NCI-H1436 treated with DMSO at 0.1 percent for 48 hours (cell line): ENCODE data around the gene CACNG6.
"Not testable (repeated sequence)": the region's sequence is repeated elsewhere in the genome, so short reads cannot be mapped to it uniquely, and the experiment has no call there.

Source experiments
- DNase-seq: peaks from one replicate; lab custom pipeline; 2025; lab: John Stamatoyannopoulos, UW

CACNG6 gene

DNA sequence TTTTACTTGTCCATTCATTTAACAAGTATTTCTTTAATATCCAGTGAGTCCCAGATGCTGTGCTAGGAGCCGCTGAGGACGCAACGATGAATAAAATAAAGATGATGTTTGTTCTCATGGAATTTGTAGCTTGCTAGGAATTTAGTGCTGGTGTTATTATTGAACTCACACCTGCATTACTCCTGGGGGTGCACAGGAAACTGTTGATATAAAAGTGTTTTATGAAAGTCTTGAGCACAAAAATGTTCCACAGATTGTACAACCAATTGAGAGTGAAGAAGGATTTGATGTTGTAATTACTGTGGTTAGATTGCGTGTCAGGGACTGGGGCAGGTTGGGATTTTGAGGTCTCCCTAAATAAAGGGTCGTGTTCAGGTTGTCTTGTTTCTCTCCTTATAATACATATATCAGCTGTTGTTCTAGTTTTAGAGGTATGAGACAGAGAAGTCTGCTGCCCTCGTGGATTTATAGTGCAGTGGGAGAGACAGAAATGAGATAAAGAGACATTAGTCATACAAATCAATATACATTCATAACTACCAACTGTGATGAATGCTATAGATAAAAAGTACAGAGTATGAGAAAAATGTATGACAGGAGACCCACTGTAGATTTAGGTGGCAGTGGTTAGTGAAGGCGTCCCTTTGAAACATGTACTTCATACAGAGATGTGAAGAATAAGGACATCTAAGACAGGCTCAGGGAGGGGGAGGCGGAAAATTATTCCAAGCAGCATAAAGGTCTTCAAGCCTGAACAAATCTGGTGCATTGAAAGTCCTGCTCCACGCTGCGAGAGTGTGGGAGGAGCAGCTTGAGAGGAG lies 11.3 kb downstream of the CACNG6 start:
- no peak for DNase-seq

- DNase-seq, result no peak
Measured at GRCh38 chr19:54009440-54009839, 18.0 kb downstream of the CACNG6 start.

GRCh38 chr19:54010474-54010873 lies 19.0 kb downstream of the CACNG6 start:
- no peak for DNase-seq

DNA sequence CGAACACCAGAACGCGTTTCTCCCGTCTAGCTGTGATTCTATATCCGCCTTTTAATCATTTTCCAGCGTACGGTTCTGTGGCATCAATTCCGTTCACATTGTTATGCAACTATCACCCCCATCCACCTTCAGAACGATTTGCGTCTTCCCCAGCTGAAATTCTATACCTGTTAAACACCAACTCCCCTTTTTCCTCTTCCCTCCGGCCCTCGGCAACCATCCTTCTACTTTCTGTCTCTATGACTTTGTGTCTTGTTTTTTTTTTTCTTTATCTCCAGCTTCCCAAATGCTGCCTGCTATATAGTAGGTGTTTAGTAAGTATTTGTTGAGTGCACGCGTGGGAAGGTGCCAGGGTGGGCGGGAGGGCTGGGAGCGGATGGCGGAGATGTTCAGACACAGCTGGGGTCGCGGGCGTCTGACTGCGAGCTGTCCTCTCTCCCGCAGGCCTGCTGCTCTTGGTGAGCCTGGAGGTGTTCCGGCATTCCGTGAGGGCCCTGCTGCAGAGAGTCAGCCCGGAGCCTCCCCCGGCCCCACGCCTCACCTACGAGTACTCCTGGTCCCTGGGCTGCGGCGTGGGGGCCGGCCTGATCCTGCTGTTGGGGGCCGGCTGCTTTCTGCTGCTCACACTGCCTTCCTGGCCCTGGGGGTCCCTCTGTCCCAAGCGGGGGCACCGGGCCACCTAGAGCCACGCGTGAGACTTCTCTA lies 20.2 kb downstream of the CACNG6 start:
- no peak for DNase-seq

- no peak for DNase-seq
Measured at GRCh38 chr19:54013866-54014265, 22.4 kb downstream of the CACNG6 start.

DNA sequence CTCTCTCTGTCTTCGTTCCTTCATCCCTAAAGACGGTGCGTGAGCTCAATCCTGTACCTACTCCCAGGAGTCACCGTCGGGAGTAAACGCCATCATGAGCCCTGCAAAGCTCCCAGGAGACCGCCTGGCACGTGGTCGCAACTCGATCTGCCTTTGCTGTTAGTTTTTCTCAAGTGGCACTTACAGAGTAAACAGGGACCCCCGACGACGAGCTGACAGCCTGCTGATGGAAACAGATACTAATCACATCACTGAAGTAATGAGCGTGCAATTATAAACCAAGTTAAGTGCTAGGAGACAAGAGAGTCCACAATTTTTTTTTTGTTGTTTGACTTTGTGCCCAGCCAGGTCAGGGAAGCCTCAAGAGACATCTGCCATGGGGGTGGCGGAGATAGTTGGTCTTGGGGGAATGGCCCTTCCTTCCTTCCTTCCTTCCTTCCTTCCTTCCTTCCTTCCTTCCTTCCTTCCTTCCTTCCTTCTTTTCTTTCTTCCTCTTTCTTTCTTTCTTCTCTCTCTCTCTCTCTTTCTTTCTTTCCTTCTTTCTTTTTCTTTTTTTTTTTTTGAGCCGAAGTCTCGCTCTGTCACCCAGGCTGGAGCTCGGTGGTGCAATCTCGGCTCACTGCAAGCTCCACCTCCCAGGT lies 23.6 kb downstream of the CACNG6 start:
- DNase-seq, result peak; percentile 52

GRCh38 chr19:54017261-54017660 lies 25.8 kb downstream of the CACNG6 start:
- DNase-seq, result no peak

- DNase-seq, result no peak
Measured at GRCh38 chr19:54021363-54021762, 29.9 kb downstream of the CACNG6 start.

DNA sequence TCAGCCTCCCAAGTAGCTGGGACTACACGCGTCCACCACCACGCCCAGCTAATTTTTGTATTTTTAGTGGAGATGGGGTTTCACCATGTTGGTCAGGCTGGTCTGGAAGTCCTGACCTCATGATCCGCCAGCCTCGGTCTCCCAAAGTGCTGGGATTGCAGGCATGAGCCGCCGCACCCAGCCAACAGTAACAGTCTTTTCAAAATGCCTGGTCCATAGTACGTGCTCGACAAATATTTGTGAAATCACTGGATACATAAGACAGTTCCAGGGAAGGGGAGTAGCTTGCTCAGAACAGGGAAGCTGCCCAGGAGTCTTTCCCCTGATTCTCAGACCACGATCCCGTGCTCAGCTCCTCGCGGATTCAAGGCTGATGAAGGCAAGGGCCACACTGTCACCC lies 30.5 kb downstream of the CACNG6 start:
- no peak for DNase-seq

- DNase-seq, result no peak
Measured at GRCh38 chr19:54023191-54023590, 31.8 kb downstream of the CACNG6 start.

GRCh38 chr19:54024660-54025059 lies 33.2 kb downstream of the CACNG6 start:
- no peak for DNase-seq

DNA sequence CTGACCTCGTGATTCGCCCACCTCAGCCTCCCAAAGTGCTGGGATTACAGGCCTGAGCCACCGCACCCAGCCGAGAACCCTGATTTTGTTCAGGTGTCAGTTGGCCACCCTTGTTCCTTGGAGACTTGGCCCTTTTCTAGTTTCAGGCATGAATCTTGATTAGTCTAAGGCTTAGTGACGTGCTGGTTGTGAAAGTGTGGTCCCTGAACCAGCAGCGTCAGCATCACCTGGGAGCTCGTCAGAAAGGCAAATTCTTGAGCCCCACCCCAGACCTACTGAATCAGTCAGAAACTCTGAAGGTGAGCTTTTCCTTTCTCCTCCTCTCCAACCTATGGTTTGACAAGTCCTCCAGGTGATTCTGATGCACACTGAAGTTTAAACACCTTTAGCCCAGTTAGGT lies 35.2 kb downstream of the CACNG6 start:
- no peak for DNase-seq

DNA sequence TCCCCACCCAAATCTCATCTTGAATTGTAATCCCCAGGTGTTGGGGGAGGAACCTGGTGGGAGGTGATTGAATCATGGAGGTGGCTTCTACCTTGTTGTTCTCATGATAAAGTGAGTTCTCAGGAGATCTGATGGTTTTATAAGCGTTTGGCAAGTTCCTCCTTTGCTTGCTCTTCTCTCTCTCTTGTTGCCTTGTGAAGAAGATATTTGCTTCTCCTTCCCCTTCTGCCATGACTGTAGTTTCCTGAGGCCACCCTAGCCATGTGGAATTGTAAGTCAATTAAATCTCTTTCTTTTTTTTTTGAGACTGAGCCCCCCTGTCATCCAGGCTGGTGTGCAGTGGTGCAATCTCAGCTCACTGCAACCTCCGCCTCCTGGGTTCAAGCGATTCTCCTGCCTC lies 37.9 kb downstream of the CACNG6 start:
- DNase-seq, result no peak

DNA sequence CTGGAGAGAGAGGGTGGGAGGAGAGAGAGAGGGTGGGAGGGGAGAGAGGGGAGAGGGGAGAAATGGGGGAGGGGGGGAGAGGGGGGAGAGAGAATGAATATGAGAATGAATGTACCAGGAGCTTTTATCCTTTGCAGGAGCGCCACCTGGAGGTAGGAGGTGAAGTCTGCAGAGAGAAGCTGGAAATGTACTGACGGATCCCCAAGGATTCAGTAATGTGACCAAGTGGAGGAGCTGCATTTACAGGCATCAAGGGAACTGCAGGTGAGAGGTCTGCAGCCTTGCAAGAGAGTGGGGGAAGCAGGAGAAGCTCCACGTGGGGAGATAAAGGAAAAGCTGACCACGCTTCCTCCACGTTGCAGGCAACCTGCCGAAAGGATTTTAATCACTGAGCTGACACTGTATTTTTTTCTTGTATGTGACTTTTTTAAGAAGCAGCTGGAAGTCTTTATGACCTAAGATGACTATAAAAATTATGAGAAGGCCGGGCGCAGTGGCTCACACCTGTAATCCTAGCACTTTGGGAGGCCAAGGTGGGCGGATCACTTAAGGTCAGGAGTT lies 38.6 kb downstream of the CACNG6 start:
- DNase-seq, result no peak

GRCh38 chr19:54030895-54031586 lies 39.6 kb downstream of the CACNG6 start:
- DNase-seq, result no peak

GRCh38 chr19:54035215-54036178 lies 44.1 kb downstream of the CACNG6 start:
- no peak for DNase-seq

DNA sequence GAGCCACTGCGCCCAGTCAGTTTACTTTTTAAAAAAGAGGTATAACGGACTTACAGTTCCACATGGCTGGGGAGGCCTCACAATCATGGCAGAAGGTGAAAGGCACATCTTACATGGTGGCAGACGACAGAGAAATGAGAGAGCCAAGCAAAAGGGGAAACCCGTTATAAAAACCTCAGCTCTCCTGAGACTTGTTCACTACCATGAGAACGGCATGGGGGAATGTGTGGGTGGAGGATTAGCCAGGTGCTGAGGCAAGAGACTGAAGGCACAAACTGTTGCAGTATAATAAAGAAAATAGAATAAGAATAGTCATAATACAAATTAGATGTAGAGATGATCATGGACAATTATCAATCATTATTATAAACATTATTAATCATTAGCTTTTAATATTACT lies 45.1 kb downstream of the CACNG6 start:
- not testable (repeated sequence) for DNase-seq

DNA sequence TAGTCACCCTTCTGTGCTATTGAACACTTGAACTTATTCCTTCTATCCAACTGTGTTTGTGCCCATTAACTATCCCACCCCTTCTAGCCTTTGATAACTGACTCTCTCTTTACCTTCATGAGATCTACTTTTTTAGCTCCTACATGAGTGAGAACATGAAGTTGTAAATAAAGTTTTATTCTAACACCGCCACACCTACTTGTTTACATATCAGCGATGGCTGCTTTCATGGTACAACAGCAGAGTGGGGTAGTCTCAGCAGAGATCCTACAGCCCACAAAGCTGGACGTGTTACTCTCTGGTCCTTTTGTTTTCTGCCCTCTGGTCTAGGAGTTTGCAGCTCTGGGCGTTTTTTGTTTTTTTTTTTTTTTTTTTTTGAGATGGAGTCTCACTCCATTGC lies 48.6 kb downstream of the CACNG6 start:
- no peak for DNase-seq

- DNase-seq, result no peak
Measured at GRCh38 chr19:54041969-54042606, 50.7 kb downstream of the CACNG6 start.

DNA sequence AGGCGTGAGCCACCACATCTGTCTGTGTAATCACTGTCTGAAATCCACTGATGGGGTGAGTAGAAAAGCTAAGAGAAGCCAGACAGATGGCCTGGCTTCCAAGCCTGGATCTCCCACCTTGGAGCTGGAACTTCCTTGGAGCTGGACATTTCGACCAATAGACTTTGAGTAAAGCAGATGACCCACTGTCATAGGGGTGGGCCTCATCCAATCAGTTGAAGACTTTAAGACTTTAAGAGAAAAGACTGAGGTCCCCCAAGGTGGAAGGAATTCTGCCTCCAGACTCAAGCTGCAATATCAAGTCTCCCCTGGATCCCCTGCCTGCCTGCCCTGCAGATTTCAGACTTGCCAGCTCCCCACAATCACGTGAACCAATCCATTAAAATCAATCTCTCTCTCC lies 51.6 kb downstream of the CACNG6 start:
- no peak for DNase-seq
